Measurements from ENCODE around the gene ACAA2. TPM values are rescaled to one million over a fixed set of nuclear protein-coding genes. Genes with fewer than 3 reads are reported as not detected.

Gene ACAA2
- total and polyA plus RNA-seq, 10 of the 15 experiments (the other 5 are each of a cell fraction or from before 2014, with no cell fraction given) = 43.1 to 134 (median 64.6) TPM

GRCh38 chr18:49733896-49734585, 79.3 kb downstream of the ACAA2 start:
- in situ Hi-C loops (cut with MboI) = no loop called here
- RAD21 ChIA-PET (ENCODE audit: unreplicated experiment) = interaction anchor here (0.8 kb wide), 1 partner anchor 10 kb away, joined by 3 read pairs; no protein-coding TSS in a partner anchor
- POLR2A ChIA-PET = no interaction called here
- no peak for TF ChIP-seq ZNF592 (IDR thresholded peaks at IDR 0.05)
- no peak for TF ChIP-seq EGR1 (IDR thresholded peaks at IDR 0.05; ENCODE audit: borderline replicate concordance in 1 of 2, low read depth in 2 of 2, low read length in 2 of 2)
- no peak for TF ChIP-seq DPF2 (IDR thresholded peaks at IDR 0.05)
- TF ChIP-seq RELB (IDR thresholded peaks at IDR 0.05; ENCODE audit: low read depth) = no peak
- TF ChIP-seq HCFC1 (IDR thresholded peaks at IDR 0.05; ENCODE audit: low read length) = no peak
- TF ChIP-seq MEF2B (IDR thresholded peaks at IDR 0.05; ENCODE audit: partially characterized antibody, poor library complexity, severe bottlenecking) = no peak
- no peak for TF ChIP-seq STAT3 (IDR thresholded peaks at IDR 0.05; ENCODE audit: low read depth, low read length)
- no peak for TF ChIP-seq PAX8 (IDR thresholded peaks at IDR 0.05)
- TF ChIP-seq MXI1 (IDR thresholded peaks at IDR 0.05; ENCODE audit: low read depth, low read length) = no peak
- TF ChIP-seq KDM1A (IDR thresholded peaks at IDR 0.05; ENCODE audit: borderline replicate concordance) = no peak
- TF ChIP-seq RAD21 (IDR thresholded peaks at IDR 0.05; ENCODE audit: insufficient read depth, low read depth, low read length) = no peak
- no peak for TF ChIP-seq MYC (IDR thresholded peaks at IDR 0.05; ENCODE audit: insufficient read depth, insufficient read length, insufficient replicate concordance, low read length, severe bottlenecking)
- TF ChIP-seq POU2F2 (IDR thresholded peaks at IDR 0.05; ENCODE audit: borderline replicate concordance, low read depth, low read length) = no peak
- no peak for TF ChIP-seq ZNF384 (IDR thresholded peaks at IDR 0.05; ENCODE audit: borderline replicate concordance, low read depth, low read length)
- TF ChIP-seq RB1 (IDR thresholded peaks at IDR 0.05; ENCODE audit: borderline replicate concordance) = no peak
- no peak for TF ChIP-seq SREBF1 (IDR thresholded peaks at IDR 0.05; ENCODE audit: low read length)
- TF ChIP-seq E2F4 (IDR thresholded peaks at IDR 0.05; ENCODE audit: low read depth, low read length) = no peak

More at GRCh38 chr18:49733896-49734585, 79.3 kb downstream of the ACAA2 start:
- H3K9me3 ChIP-seq (replicated peaks; ENCODE audit: control insufficient read depth, insufficient read depth, low read length) = no peaks in the 10 kb centered on the region
- no peak overlapping the region for H2AFZ ChIP-seq (ENCODE audit: control insufficient read depth, low read depth, low read length)
- DNase-seq (ENCODE audit: low read depth, low spot score) (no peak), ATAC-seq (no peak), FAIRE-seq (no peak)
- H3K4me2 ChIP-seq (ENCODE audit: control insufficient read depth, insufficient read depth) = no peak overlapping the region
- no peaks in the 10 kb centered on the region for H3K4me1 ChIP-seq (ENCODE audit: control insufficient read depth, insufficient read depth, low read length)
- H3K9ac ChIP-seq (ENCODE audit: control insufficient read depth, insufficient read depth, low read length) = no peak overlapping the region
- no peaks in the 10 kb centered on the region; a peak in 2 of 4 replicates for H3K27me3 ChIP-seq (replicated peaks in 1 of 2; ENCODE audit: control insufficient read depth in 2 of 2, insufficient read depth in 2 of 2, low read length in 1 of 2)
- SMC1A ChIA-PET (ENCODE audit: uncharacterized antibody, unreplicated experiment) = interaction anchor here (0.8 to 1.0 kb wide), 2 partner anchors 11 to 12 kb away, joined by 3 read pairs; no protein-coding TSS in a partner anchor
- CTCF ChIA-PET = no interaction called here
- WGBS (ENCODE audit: insufficient coverage, insufficient replicate concordance, low lambda C conversion rate, missing lambda C conversion rate) = 24% methylated on average over 8 of the region's 8 CpGs
- no peak overlapping the region for H3K4me3 ChIP-seq
- no TSS peak for BruUV-seq (replicated peaks)
- no peak overlapping the region for H3K27ac ChIP-seq (ENCODE audit: control insufficient read depth, insufficient read depth)
- H3K36me3 ChIP-seq (ENCODE audit: control insufficient read depth in 2 of 2, insufficient read depth in 2 of 2, low read length in 1 of 2) = no peaks in the 10 kb centered on the region
- intact Hi-C loops (cut with micrococcal nuclease; ENCODE audit: unreplicated experiment) = no loop called here
- no peaks in the 10 kb centered on the region for H4K20me1 ChIP-seq (ENCODE audit: control insufficient read depth, insufficient read depth)
- no peaks in the 10 kb centered on the region for H3K79me2 ChIP-seq (ENCODE audit: control insufficient read depth, insufficient read depth, low read length)
